Stimulated activated CD4-positive, alpha-beta T cell treated with anti-CD3 and anti-CD28 coated beads, Interleukin-1b, Interleukin-23, amount 100 ng/mL, for 1 hour (primary cell): ENCODE results near the gene PLD4.
"Not testable (repeated sequence)": the region's sequence is repeated elsewhere in the genome, so short reads cannot be mapped to it uniquely, and the experiment has no call there.

Source experiments
- DNase-seq, 2 donors: peaks; one replicate each; pipeline ENCODE4 v3.0.0-alpha.2; 2020; ENCODE audit warnings: low read depth in 2 of 2

PLD4 gene, protein sequence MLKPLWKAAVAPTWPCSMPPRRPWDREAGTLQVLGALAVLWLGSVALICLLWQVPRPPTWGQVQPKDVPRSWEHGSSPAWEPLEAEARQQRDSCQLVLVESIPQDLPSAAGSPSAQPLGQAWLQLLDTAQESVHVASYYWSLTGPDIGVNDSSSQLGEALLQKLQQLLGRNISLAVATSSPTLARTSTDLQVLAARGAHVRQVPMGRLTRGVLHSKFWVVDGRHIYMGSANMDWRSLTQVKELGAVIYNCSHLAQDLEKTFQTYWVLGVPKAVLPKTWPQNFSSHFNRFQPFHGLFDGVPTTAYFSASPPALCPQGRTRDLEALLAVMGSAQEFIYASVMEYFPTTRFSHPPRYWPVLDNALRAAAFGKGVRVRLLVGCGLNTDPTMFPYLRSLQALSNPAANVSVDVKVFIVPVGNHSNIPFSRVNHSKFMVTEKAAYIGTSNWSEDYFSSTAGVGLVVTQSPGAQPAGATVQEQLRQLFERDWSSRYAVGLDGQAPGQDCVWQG

DNA sequence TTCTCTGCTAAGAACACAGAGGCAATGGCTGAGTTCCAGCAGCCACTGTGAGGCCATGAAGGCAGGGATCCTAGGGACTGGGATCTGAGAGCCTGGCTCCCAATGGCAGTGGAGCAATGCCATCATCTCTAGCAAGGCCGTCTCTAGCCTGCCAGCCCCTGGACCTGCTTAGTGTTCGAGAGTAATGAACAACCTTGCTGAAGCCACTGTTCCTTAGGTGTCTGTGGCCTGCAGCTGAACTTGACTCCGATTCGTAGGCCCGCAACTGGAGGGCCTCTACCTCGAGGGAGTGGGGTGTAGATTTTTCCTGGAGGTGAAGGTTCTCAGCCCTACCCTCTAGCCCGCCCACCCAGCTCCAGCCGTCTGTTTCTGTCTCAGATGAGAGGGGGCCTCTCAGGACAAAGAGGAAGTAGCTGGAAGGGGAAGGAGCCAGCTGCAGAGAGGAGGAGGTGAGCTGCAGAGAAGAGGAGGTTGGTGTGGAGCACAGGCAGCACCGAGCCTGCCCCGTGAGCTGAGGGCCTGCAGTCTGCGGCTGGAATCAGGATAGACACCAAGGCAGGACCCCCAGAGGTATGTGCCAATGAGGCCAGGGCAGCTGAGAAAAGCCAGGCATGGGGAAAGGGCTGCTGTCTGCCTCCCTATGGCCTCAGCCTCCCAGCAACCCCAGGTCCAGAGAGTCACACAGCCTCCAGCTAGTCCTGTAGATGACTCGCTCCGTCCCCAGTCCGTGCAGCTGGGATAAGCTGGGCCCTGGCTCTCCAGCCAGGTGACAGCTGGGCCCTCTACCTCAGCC lies at the start of gene PLD4:
TSS of gene PLD4 (plus strand) at position 459 of the 793 bp plus-strand sequence. CDS start 2,262 bp downstream, outside the sequence.
- DNase-seq = no peak

DNA sequence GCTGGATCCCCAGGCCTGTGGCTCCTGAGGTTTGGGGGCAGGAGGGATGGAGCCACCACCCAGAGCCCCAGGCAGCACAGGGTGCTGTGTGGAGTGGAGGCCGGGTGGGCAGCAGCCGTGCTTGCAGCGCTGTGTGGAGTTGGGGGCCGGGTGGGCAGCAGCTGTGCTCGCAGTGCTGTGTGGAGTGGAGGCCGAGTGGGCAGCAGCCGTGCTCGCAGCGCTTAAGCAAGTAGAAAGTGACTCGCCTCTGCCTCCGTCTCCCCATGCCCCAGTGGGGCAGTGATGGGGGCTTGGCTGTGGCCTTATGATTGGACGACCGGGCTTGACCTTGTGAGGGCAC lies 49.3 kb upstream of the PLD4 start:
- DNase-seq = no peak

GRCh38 chr14:104875811-104876210 lies 48.9 kb upstream of the PLD4 start:
- no peak for DNase-seq

DNA sequence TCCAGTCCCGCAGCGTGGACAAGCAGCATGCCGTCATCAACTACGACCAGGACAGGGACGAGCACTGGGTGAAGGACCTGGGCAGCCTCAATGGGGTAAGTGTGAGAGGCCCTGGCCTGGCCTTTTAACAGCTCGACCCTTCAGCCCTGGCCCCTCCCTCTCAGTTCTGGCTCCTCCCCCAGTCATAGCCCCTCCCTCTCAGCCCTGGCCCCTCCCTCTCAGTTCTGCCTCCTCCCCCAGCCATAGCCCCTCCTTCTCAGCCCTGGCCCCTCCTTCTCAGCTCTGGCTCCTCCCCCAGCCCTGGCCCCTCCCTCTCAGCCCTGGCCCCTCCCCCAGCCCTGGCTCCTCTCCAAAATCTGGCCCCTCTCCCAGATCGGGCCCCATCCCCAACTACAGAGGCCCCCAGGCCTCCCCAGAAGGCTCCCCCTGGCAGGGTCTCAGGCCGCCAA lies 48.4 kb upstream of the PLD4 start:
- DNase-seq = peak in 1 of 2 donors; percentile 19

- no peak for DNase-seq
These were observed 47.4 kb upstream of the PLD4 start for GRCh38 chr14:104877066-104877805.

GRCh38 chr14:104877806-104878550 lies 46.7 kb upstream of the PLD4 start:
- DNase-seq = no peak

GRCh38 chr14:104878582-104878981 lies 46.1 kb upstream of the PLD4 start:
- no peak for DNase-seq

- DNase-seq = no peak
These were observed 45.3 kb upstream of the PLD4 start for GRCh38 chr14:104879201-104879982.

- DNase-seq = no peak
These were observed 44.6 kb upstream of the PLD4 start for GRCh38 chr14:104879983-104880565.

- no peak for DNase-seq
These were observed 44.0 kb upstream of the PLD4 start for GRCh38 chr14:104880584-104881210.

- no peak for DNase-seq
These were observed 43.2 kb upstream of the PLD4 start for GRCh38 chr14:104881369-104881979.

GRCh38 chr14:104882325-104882973 lies 42.2 kb upstream of the PLD4 start:
- DNase-seq = no peak

DNA sequence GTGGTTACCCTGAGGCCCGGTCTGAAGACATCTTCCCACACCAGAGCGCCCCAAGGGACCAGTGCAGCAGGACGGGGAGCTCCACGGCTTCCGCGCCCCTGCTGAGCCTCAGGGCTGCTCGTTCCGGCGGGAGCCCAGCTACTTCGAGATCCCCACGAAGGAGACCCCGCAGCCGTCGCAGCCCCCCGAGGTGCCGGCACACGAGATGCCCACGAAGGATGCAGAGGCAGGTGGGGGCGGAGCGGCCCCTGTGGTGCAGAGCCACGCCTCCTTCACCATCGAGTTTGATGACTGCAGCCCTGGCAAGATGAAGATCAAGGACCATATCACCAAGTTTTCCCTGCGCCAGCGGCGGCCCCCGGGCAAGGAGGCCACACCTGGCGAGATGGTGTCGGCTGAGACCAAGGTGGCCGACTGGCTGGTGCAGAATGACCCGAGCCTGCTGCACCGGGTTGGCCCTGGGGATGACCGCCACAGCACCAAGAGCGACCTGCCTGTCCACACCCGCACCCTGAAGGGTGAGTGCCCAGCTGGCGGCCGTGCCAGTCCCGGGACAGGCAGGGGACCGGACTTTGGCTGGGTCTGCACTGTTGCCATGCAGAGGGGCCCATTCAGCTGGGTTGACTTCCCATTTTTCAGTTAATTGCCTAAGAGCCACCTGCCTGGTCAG lies 41.6 kb upstream of the PLD4 start:
- DNase-seq = no peak

- DNase-seq = no peak
These were observed 40.9 kb upstream of the PLD4 start for GRCh38 chr14:104883681-104884361.

DNA sequence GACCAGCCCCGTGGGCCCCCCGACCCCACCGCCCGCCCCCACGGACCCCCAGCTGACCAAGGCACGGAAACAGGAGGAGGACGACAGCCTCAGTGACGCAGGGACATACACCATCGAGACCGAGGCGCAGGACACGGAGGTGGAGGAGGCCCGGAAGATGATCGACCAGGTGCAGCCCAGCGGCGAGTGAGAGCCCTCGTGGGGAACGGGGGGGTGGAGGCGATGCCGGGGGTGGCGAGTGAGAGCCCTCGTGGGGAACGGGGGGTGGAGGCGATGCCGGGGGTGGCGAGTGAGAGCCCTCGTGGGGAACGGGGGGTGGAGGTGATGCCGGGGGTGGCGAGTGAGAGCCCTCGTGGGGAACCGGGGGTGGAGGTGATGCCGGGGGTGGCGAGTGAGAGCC lies 40.3 kb upstream of the PLD4 start:
- DNase-seq = not testable (repeated sequence)

DNA sequence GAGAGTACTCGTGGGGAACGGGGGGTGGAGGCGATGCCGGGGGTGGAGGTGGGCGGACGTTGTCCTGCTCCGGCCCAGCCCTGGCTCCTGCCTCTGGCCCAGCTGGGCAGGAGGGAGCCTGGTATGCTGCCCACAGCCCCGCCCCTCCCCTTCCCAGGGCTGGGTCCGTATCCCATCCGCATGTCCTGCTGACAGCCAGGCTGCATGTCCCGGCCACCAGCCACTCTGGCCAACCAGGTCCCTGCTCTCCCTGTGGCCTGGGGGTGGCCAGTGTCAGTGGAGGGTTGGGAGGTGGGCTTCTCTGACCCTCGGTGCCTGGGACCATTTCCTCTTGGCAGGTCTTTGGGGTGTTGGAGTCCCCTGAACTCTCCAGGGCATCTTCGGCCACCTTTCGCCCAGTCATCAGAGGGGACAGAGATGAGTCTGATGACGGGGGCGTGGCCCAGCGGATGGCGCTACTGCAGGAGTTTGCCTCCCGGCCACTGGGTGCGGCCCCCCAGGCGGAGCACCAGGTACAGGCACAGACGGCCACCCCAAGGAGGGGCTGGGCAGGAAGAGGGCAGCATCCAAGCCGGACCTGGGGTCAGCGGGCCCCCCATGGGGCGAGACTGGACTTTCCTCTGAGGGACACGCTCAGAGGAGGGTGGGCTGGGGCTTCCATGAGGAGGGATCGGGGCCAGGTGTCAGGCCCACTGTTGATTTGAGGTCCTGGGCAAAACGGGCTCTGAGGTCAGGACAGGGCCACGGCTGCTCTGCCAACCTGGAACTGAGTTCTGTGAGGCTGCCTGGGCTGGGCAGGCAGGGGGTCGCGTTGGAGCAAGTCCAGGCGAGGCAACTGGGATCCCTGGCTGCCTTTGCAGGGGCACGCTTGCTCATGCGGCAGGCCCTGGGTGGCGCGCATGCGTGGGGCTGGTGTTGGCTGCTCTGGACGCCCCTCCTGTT lies 39.4 kb upstream of the PLD4 start:
- no peak for DNase-seq
